HepG2 (cell line): ENCODE results near the gene ATP11A. TPM values are rescaled to one million over a fixed set of nuclear protein-coding genes. Genes with fewer than 3 reads are reported as not detected.

ENCODE experiments used
- E2F1 ChIP-seq: sonication (generic); formaldehyde crosslinking; IDR thresholded peaks from 2 replicates; pipeline ENCODE4 v1.5.0; 2020; ENCODE audit warnings: missing genetic modification reagents
- ETV5 ChIP-seq: IDR thresholded peaks from 2 replicates; pipeline ENCODE4 v1.6.1; 2018; ENCODE audit warnings: missing biosample characterization, missing genetic modification reagents, inconsistent platforms, borderline replicate concordance
- FUBP1 ChIP-seq: sonication (generic); formaldehyde crosslinking; IDR thresholded peaks from 2 replicates; pipeline ENCODE4 v1.5.1; 2020; ENCODE audit warnings: missing genetic modification reagents, mild to moderate bottlenecking, borderline replicate concordance
- GATA4 ChIP-seq: sonication (generic); IDR thresholded peaks from 2 replicates; pipeline ENCODE4 v1.6.1; 2016; ENCODE audit warnings: antibody characterized with exemption, low read depth, borderline replicate concordance
- GTF2F1 ChIP-seq: fragments of 150-350 bp; IDR thresholded peaks from 2 replicates; pipeline ENCODE4 v1.6.1; 2014; ENCODE audit warnings: low read length
- GTF3A ChIP-seq: sonication (generic); formaldehyde crosslinking; conservative IDR thresholded peaks from 2 replicates; pipeline ENCODE4 v1.4.0; 2020; ENCODE audit warnings: mild to moderate bottlenecking, missing genetic modification reagents
- KDM2A ChIP-seq: sonication (generic); formaldehyde crosslinking; IDR thresholded peaks from 2 replicates; pipeline ENCODE4 v1.4.0; 2020; ENCODE audit warnings: low read depth, missing genetic modification reagents, borderline replicate concordance
- KDM4B ChIP-seq: sonication (generic); formaldehyde crosslinking; IDR thresholded peaks from 2 replicates; pipeline ENCODE4 v1.4.0; 2020; ENCODE audit warnings: missing genetic modification reagents
- MAF1 ChIP-seq: sonication (generic); formaldehyde crosslinking; IDR thresholded peaks from 2 replicates; pipeline ENCODE4 v1.5.0; 2020; ENCODE audit warnings: missing genetic modification reagents, borderline replicate concordance
- MED1 ChIP-seq: sonication (generic); formaldehyde crosslinking; IDR thresholded peaks from 2 replicates; pipeline ENCODE4 v1.4.0; 2020; ENCODE audit warnings: missing genetic modification reagents
- MXD1 ChIP-seq: sonication (generic); formaldehyde crosslinking; IDR thresholded peaks from 2 replicates; pipeline ENCODE4 v1.4.0; 2020; ENCODE audit warnings: mild to moderate bottlenecking, missing genetic modification reagents
- NFATC3 ChIP-seq: sonication (generic); formaldehyde crosslinking; IDR thresholded peaks from 2 replicates; pipeline ENCODE4 v1.5.1; 2020; ENCODE audit warnings: mild to moderate bottlenecking, missing genetic modification reagents
- SNAPC5 ChIP-seq: sonication (generic); formaldehyde crosslinking; IDR thresholded peaks from 2 replicates; pipeline ENCODE4 v1.8.1; 2023; ENCODE audit warnings: mild to moderate bottlenecking, missing genetic modification reagents, borderline replicate concordance
- SP140L ChIP-seq: sonication (generic); formaldehyde crosslinking; IDR thresholded peaks from 2 replicates; pipeline ENCODE4 v1.4.0; 2020; ENCODE audit warnings: missing genetic modification reagents, borderline replicate concordance
- SP5 ChIP-seq: IDR thresholded peaks from 2 replicates; pipeline ENCODE4 v1.6.1; 2016; ENCODE audit warnings: low read depth, borderline replicate concordance
- STAT5B ChIP-seq: sonication (generic); formaldehyde crosslinking; IDR thresholded peaks from 2 replicates; pipeline ENCODE4 v1.4.0; 2020; ENCODE audit warnings: missing genetic modification reagents
- TGIF2 ChIP-seq: IDR thresholded peaks from 2 replicates; pipeline ENCODE4 v1.6.1; 2016; ENCODE audit warnings: control low read depth, missing compliant biosample characterization
- XRCC5 ChIP-seq: fragments of 200-400 bp; formaldehyde crosslinking; optimal IDR thresholded peaks from 2 replicates; pipeline ENCODE3; 2017; ENCODE audit warnings: mild to moderate bottlenecking, low read length
- ZFP37 ChIP-seq: sonication (generic); formaldehyde crosslinking; IDR thresholded peaks from 2 replicates; pipeline ENCODE4 v1.4.0; 2020; ENCODE audit warnings: missing genetic modification reagents, borderline replicate concordance
- ZNF235 ChIP-seq: sonication (generic); formaldehyde crosslinking; IDR thresholded peaks from 2 replicates; pipeline ENCODE4 v1.8.1; 2023; ENCODE audit warnings: mild to moderate bottlenecking, missing genetic modification reagents, borderline replicate concordance
- ZNF414 ChIP-seq: sonication (generic); formaldehyde crosslinking; IDR thresholded peaks from 2 replicates; pipeline ENCODE4 v1.5.0; 2020; ENCODE audit warnings: missing genetic modification reagents
- ZNF460 ChIP-seq: sonication (generic); formaldehyde crosslinking; IDR thresholded peaks from 2 replicates; pipeline ENCODE4 v1.5.1; 2020; ENCODE audit warnings: missing genetic modification reagents, mild to moderate bottlenecking, borderline replicate concordance
- ZNF512 ChIP-seq: sonication (generic); formaldehyde crosslinking; IDR thresholded peaks from 2 replicates; pipeline ENCODE4 v1.4.0; 2020; ENCODE audit warnings: mild to moderate bottlenecking, missing genetic modification reagents
- ZNF549 ChIP-seq: sonication (generic); formaldehyde crosslinking; IDR thresholded peaks from 2 replicates; pipeline ENCODE4 v1.5.0; 2020; ENCODE audit warnings: missing genetic modification reagents
- ZSCAN21 ChIP-seq: sonication (generic); formaldehyde crosslinking; IDR thresholded peaks from 2 replicates; pipeline ENCODE4 v1.8.0; 2022; ENCODE audit warnings: mild to moderate bottlenecking, missing genetic modification reagents, moderate library complexity, borderline replicate concordance
- polyA plus RNA-seq, 8 experiments: library from polyadenylated mRNA; depleted of rRNA in 3 of 8; stranded (reverse) in 7 of 8; unstranded in 1 of 8; fragments of >200 nt; fragmentation: Illumina TruSeq in 4 of 8; extraction: Trizol in 4 of 8; gene quantifications; 2 replicates each; pipeline versions ENCODE4 v1.2.1 to v1.2.3, GENCODE V29; 2011 to 2016; ENCODE audit warnings: low read depth in 4 of 8, missing spikeins in 1 of 8, mixed read lengths in 1 of 8; ENCODE audit not compliant: insufficient read depth in 1 of 8
- total RNA-seq, 5 experiments: library from RNA; depleted of rRNA; stranded (reverse); fragments of >200 nt; fragmentation: Illumina TruSeq; extraction: Trizol; gene quantifications; 2 replicates each; pipeline ENCODE4 v1.2.3, GENCODE V29; 2016; ENCODE audit warnings: low read depth in 1 of 5

ATP11A gene
- total and polyA plus RNA-seq, 2 of the 13 experiments (the other 11 are each of a cell fraction or from before 2014, with no cell fraction given), result 18.4 to 20.1 TPM

GRCh38 chr13:112711528-112712265 is 21.9 kb downstream of the ATP11A start (continued):
- TF ChIP-seq FUBP1 (CRISPR knock-in tag) (no peak), TGIF2 (CRISPR knock-in tag) (no peak), ZNF414 (CRISPR knock-in tag) (0 out of 2 replicates have a peak, but pooled peaks have one; percentile 46), SP140L (CRISPR knock-in tag) (no peak), GTF2F1 (no peak), ZNF235 (no peak), XRCC5 (peak; percentile 21), ETV5 (CRISPR knock-in tag) (peak; percentile 40; the same call in 1 of the 2 replicates), ZNF549 (no peak), ZSCAN21 (CRISPR knock-in tag) (no peak), KDM4B (CRISPR knock-in tag) (no peak), STAT5B (CRISPR knock-in tag) (no peak), ZFP37 (CRISPR knock-in tag) (no peak), MXD1 (CRISPR knock-in tag) (no peak), NFATC3 (CRISPR knock-in tag) (no peak), GATA4 (no peak), ZNF512 (CRISPR knock-in tag) (no peak), MAF1 (CRISPR knock-in tag) (no peak), KDM2A (CRISPR knock-in tag) (no peak; the same call in 1 of the 2 replicates), GTF3A (CRISPR knock-in tag) (no peak), E2F1 (CRISPR knock-in tag) (no peak), SNAPC5 (CRISPR knock-in tag) (no peak), ZNF460 (CRISPR knock-in tag) (no peak; the same call in 1 of the 2 replicates), SP5 (CRISPR knock-in tag) (peak; percentile 86), MED1 (peak; percentile 60; the same call in 1 of the 2 replicates)
